Measurements from ENCODE around the gene ZNF675. TPM values are rescaled to one million over a fixed set of nuclear protein-coding genes. Genes with fewer than 3 reads are reported as not detected.
"Not testable (repeated sequence)": the region's sequence is repeated elsewhere in the genome, so short reads cannot be mapped to it uniquely, and the experiment has no call there.

The ZNF675 gene
- 10 to 100 TPM; 10.1 to 16.1 (median 12.8) TPM for total RNA-seq

DNA sequence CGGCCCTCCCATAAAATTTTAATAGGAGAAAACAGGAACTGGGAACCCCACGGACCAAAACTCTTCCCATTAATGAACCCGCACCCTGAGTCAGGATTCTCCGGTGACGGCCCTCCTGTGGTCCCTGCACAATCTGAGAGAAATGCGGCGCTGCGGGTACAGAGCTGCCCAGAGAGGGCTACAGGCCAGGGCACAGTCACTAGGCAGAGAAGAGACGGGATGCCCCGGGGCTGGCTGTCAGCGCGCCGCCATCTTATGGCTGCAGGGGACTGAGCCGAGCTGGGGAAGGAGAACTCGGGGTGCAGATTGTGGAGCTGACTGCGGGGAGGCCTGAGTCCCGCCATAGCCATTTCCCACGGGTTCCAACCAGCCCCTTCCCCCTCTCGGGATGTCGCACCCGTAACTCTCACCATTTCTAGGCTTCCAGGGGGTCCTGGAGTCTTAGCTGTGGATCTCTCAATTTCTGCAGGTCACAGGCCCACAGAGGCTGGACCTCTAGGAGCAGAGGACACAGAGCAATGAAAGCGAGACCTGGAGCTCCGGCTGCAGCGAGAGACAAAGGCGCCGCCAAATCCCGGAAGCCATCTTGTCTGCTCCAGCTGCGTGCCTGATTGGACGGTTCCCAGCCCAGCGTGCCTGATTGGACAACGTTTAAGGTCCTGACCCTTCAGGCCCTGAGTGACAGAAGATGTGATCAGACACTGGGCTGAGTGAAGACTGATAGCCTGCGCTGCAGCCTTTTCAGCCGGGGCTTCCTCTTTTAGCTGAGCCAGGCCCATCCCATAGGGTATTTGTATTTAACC is at the start of gene ZNF675:
Gene ZNF675 (minus strand): TSS at position 592 of the 803 bp plus-strand sequence. CDS start 179 bp downstream, at position 413.
- TF ChIP-seq POLR2AphosphoS5 (IDR thresholded peaks at IDR 0.05), result peak in 1 of 2 donors; percentile 57
- TF ChIP-seq POLR2A (IDR thresholded peaks at IDR 0.05), result peak in 3 of 4 donors; percentile 18 to 57 (median 31)
- TF ChIP-seq, protein P1, sequence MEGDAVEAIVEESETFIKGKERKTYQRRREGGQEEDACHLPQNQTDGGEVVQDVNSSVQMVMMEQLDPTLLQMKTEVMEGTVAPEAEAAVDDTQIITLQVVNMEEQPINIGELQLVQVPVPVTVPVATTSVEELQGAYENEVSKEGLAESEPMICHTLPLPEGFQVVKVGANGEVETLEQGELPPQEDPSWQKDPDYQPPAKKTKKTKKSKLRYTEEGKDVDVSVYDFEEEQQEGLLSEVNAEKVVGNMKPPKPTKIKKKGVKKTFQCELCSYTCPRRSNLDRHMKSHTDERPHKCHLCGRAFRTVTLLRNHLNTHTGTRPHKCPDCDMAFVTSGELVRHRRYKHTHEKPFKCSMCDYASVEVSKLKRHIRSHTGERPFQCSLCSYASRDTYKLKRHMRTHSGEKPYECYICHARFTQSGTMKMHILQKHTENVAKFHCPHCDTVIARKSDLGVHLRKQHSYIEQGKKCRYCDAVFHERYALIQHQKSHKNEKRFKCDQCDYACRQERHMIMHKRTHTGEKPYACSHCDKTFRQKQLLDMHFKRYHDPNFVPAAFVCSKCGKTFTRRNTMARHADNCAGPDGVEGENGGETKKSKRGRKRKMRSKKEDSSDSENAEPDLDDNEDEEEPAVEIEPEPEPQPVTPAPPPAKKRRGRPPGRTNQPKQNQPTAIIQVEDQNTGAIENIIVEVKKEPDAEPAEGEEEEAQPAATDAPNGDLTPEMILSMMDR (IDR thresholded peaks at IDR 0.05), result peak in 1 of 6 experiments; percentile 15
- no peak for TF ChIP-seq EP300 (IDR thresholded peaks at IDR 0.05)
- Histone ChIP-seq H3K4me3 (peak within 1 kb of the TSS; percentile 59 to 91 (median 76)), H3K27ac (peak within 1 kb of the TSS; percentile 86 to 92 (median 88)), H3K9me3 (no peaks in the 10 kb centered on the region), H3K27me3 (no peaks in the 10 kb centered on the region), H3K4me1 (peaks cover 6 to 21% (median 8%) of the 10 kb centered on the region in 4 donors), H3K36me3 (peaks cover 0 to 7% (median 0%) of the 10 kb centered on the region in 4 donors)
- ATAC-seq (ENCODE audit: low FRiP score in 2 of 2) (peak; percentile 96 to 98), DNase-seq (peak; percentile 87 to 95)
- WGBS, 2 donors, result 0 to 1% methylated on average over 20 to 33 of the region's 33 CpGs

DNA sequence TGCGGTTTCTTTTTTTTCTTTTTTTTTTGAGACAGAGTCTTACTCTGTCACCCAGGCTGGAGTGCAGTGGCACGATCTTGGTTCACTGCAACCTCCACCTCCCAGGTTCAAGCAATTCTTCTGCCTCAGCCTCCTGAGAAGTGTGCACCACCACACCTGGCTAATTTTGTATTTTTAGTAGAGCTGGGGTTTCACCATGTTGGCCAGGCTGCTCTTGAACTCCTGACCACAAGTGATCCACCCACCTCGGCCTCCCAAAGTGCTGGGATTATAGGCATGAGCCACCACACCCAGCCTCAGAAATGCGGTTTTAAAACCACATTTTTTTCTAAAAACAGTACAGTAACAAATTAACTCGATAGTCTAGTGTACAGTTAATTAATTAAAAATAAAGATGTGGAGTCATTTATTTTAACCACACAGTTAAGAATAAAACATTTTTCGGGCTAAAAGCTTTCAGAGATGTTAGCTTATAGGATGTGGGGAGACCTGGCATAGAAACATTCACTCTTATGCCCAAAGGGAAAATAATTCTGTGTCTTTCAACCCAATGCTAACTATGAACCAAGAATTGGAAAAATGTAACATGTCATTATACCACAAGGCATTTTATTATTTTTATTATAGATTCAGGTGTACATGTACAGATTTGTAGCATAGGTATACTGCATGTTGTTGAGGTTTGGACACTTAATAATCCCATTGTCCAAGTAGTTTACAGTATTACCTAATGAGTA is 43.9 kb upstream of the ZNF675 start:
- ATAC-seq (ENCODE audit: low FRiP score in 2 of 2); H3K4me1 ChIP-seq; H3K27me3 ChIP-seq; H3K27ac ChIP-seq; H3K36me3 ChIP-seq; H3K4me3 ChIP-seq; DNase-seq; H3K9me3 ChIP-seq: not testable (repeated sequence)
- WGBS, 2 donors, result 86 to 91% methylated on average over 6 of the region's 6 CpGs

DNA sequence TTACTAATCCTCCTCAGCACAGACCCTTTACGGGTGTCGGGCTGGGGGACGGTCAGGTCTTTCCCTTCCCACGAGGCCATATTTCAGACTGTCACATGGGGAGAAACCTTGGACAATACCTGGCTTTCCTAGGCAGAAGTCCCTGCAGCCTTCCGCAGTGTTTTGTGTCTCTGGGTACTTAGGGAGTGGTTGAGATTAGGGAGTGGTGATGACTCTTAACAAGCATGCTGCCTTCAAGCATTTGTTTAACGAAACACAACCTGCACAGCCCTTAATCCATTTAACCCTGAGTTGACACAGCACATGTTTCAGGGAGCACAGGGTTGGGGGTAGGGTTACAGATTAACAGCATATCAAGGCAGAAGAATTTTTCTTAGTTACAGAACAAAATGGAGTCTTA is 37.1 kb upstream of the ZNF675 start:
- ATAC-seq (ENCODE audit: low FRiP score in 2 of 2); H3K9me3 ChIP-seq; H3K27ac ChIP-seq; DNase-seq; H3K27me3 ChIP-seq; H3K4me1 ChIP-seq; H3K4me3 ChIP-seq; H3K36me3 ChIP-seq: not testable (repeated sequence)
- 5 to 15% methylated on average over 6 of the region's 6 CpGs for WGBS, 2 donors

GRCh38 chr19:23718802-23719201 is 31.8 kb upstream of the ZNF675 start:
- Histone ChIP-seq H3K36me3 (no peaks in the 10 kb centered on the region), H3K9me3 (no peaks in the 10 kb centered on the region), H3K27me3 (no peaks in the 10 kb centered on the region), H3K4me1 (no peaks in the 10 kb centered on the region), H3K4me3 (no peak overlapping the region), H3K27ac (no peak overlapping the region)
- 20 to 21% methylated on average over 12 of the region's 12 CpGs for WGBS, 2 donors
- TF ChIP-seq EP300 (IDR thresholded peaks at IDR 0.05) (no peak), POLR2A (IDR thresholded peaks at IDR 0.05) (no peak), POLR2AphosphoS5 (IDR thresholded peaks at IDR 0.05) (no peak)
- TF ChIP-seq, protein P1 (IDR thresholded peaks at IDR 0.05), result no peak
- DNase-seq (no peak), ATAC-seq (ENCODE audit: low FRiP score in 2 of 2) (no peak)

- no peak overlapping the region for H3K27ac ChIP-seq
- no peak for ATAC-seq (ENCODE audit: low FRiP score in 2 of 2)
- TF ChIP-seq EP300 (IDR thresholded peaks at IDR 0.05), result no peak
- TF ChIP-seq, protein P1 (IDR thresholded peaks at IDR 0.05), result no peak
- no peak for DNase-seq
- H3K36me3 ChIP-seq, result no peaks in the 10 kb centered on the region
- H3K9me3 ChIP-seq, result no peaks in the 10 kb centered on the region
- no peaks in the 10 kb centered on the region for H3K27me3 ChIP-seq
- H3K4me1 ChIP-seq, result no peaks in the 10 kb centered on the region
- no peak overlapping the region for H3K4me3 ChIP-seq
Measured at GRCh38 chr19:23716792-23717191, 29.8 kb upstream of the ZNF675 start.
